HG03432 (cell line): ENCODE results near the gene FERMT1.

Experiments used
- ATAC-seq: cut with Tn5 transposase; IDR thresholded peaks from one replicate; pipeline ENCODE4 v1.9.1; 2021; ENCODE audit warnings: mild to moderate bottlenecking, moderate library complexity; ENCODE audit not compliant: unreplicated experiment

The FERMT1 gene

GRCh38 chr20:6122873-6123648 is at the start of gene FERMT1:
Gene FERMT1, minus strand, starts transcription at chr20:6123030. Its CDS starts 3,476 bp downstream, at chr20:6119554.
- peak; percentile 90 for ATAC-seq

- no peak for ATAC-seq
Measured at GRCh38 chr20:6169251-6169650, 46.4 kb upstream of the FERMT1 start.

- ATAC-seq: no peak
Measured at GRCh38 chr20:6168204-6168603, 45.4 kb upstream of the FERMT1 start.

- no peak for ATAC-seq
Measured at GRCh38 chr20:6165346-6165745, 42.5 kb upstream of the FERMT1 start.

GRCh38 chr20:6164421-6165341 is 41.9 kb upstream of the FERMT1 start:
- ATAC-seq: no peak

GRCh38 chr20:6160736-6161135 is 37.9 kb upstream of the FERMT1 start:
- ATAC-seq: no peak

GRCh38 chr20:6157345-6157744 is 34.5 kb upstream of the FERMT1 start:
- no peak for ATAC-seq

GRCh38 chr20:6152777-6153176 is 29.9 kb upstream of the FERMT1 start:
- no peak for ATAC-seq

GRCh38 chr20:6148073-6148472 is 25.2 kb upstream of the FERMT1 start:
- ATAC-seq: no peak

GRCh38 chr20:6142348-6142993 is 19.6 kb upstream of the FERMT1 start:
- peak; percentile 85 for ATAC-seq

GRCh38 chr20:6140947-6141346 is 18.1 kb upstream of the FERMT1 start:
- peak; percentile 58 for ATAC-seq

- no peak for ATAC-seq
Measured at GRCh38 chr20:6135347-6135746, 12.5 kb upstream of the FERMT1 start.

- no peak for ATAC-seq
Measured at GRCh38 chr20:6134592-6134991, 11.8 kb upstream of the FERMT1 start.

- no peak for ATAC-seq
Measured at GRCh38 chr20:6130045-6130444, 7.2 kb upstream of the FERMT1 start.

GRCh38 chr20:6127825-6128224 is 5.0 kb upstream of the FERMT1 start:
- no peak for ATAC-seq

- ATAC-seq: no peak
Measured at GRCh38 chr20:6126846-6127245, 4.0 kb upstream of the FERMT1 start.

GRCh38 chr20:6123649-6124014 is 802 bp upstream of the FERMT1 start:
- ATAC-seq: no peak

GRCh38 chr20:6122111-6122872 is 538 bp downstream of the FERMT1 start:
- ATAC-seq: peak; percentile 19

GRCh38 chr20:6121504-6121903 is 1.3 kb downstream of the FERMT1 start:
- ATAC-seq: no peak

- ATAC-seq: no peak
Measured at GRCh38 chr20:6120491-6120988, 2.3 kb downstream of the FERMT1 start.

- ATAC-seq: no peak
Measured at GRCh38 chr20:6116758-6117157, 6.1 kb downstream of the FERMT1 start.
